HepG2 (cell line): ENCODE data around the gene PRR35. TPM values are rescaled to one million over a fixed set of nuclear protein-coding genes. Genes with fewer than 3 reads are reported as not detected.

Experiments
- AGO2 ChIP-seq: fragments of 200-400 bp; formaldehyde crosslinking; optimal IDR thresholded peaks from 2 replicates; pipeline ENCODE3; 2017; ENCODE audit warnings: mild to moderate bottlenecking, low read depth, low read length, moderate library complexity
- CCDC6 ChIP-seq: sonication (generic); formaldehyde crosslinking; IDR thresholded peaks from 2 replicates; pipeline ENCODE4 v1.8.1; 2022; ENCODE audit warnings: mild to moderate bottlenecking, missing genetic modification reagents, moderate library complexity
- GATAD1 ChIP-seq: IDR thresholded peaks from 2 replicates; pipeline ENCODE4 v1.6.1; 2016; ENCODE audit warnings: missing genetic modification reagents, missing compliant biosample characterization
- NRL ChIP-seq: sonication (generic); formaldehyde crosslinking; IDR thresholded peaks from 2 replicates; pipeline ENCODE4 v1.5.0; 2020; ENCODE audit warnings: missing genetic modification reagents, mild to moderate bottlenecking, moderate library complexity, borderline replicate concordance
- REPIN1 ChIP-seq: sonication (generic); formaldehyde crosslinking; IDR thresholded peaks from 2 replicates; pipeline ENCODE4 v1.8.0; 2022; ENCODE audit warnings: missing genetic modification reagents, low read depth, mild to moderate bottlenecking, borderline replicate concordance
- SMAD1 ChIP-seq: sonication (generic); formaldehyde crosslinking; IDR thresholded peaks from 2 replicates; pipeline ENCODE4 v1.4.0; 2020; ENCODE audit warnings: missing genetic modification reagents, low read depth, mild to moderate bottlenecking, borderline replicate concordance
- SP140L ChIP-seq: sonication (generic); formaldehyde crosslinking; IDR thresholded peaks from 2 replicates; pipeline ENCODE4 v1.4.0; 2020; ENCODE audit warnings: missing genetic modification reagents, borderline replicate concordance
- UBTF ChIP-seq: sonication (generic); formaldehyde crosslinking; IDR thresholded peaks from 2 replicates; pipeline ENCODE4 v1.4.0; 2020; ENCODE audit warnings: mild to moderate bottlenecking, missing genetic modification reagents
- ZFYVE20 ChIP-seq: sonication (generic); formaldehyde crosslinking; IDR thresholded peaks from 2 replicates; pipeline ENCODE4 v1.8.0; 2023; ENCODE audit warnings: low read depth, mild to moderate bottlenecking, moderate library complexity, missing genetic modification reagents, borderline replicate concordance
- ZHX2 ChIP-seq, 2 experiments: sonication (generic) in 1 of 2; formaldehyde crosslinking in 1 of 2; IDR thresholded peaks; 2 replicates each; pipeline versions ENCODE4 v1.6.1 to v1.9.0; 2014 to 2022; ENCODE audit warnings: antibody characterized with exemption in 1 of 2, borderline replicate concordance in 1 of 2, inconsistent platforms in 1 of 2, low read depth in 1 of 2, missing genetic modification reagents in 1 of 2
- ZNF331 ChIP-seq: sonication (generic); formaldehyde crosslinking; IDR thresholded peaks from 2 replicates; pipeline ENCODE4 v1.4.0; 2020; ENCODE audit warnings: missing genetic modification reagents
- ZNF552 ChIP-seq: sonication (generic); formaldehyde crosslinking; IDR thresholded peaks from 2 replicates; pipeline ENCODE4 v1.9.0; 2022; ENCODE audit warnings: missing genetic modification reagents, mild to moderate bottlenecking, borderline replicate concordance
- ZNF605 ChIP-seq: sonication (generic); formaldehyde crosslinking; IDR thresholded peaks from 2 replicates; pipeline ENCODE4 v1.8.0; 2022; ENCODE audit warnings: mild to moderate bottlenecking, missing genetic modification reagents
- ZNF615 ChIP-seq: sonication (generic); formaldehyde crosslinking; IDR thresholded peaks from 2 replicates; pipeline ENCODE4 v1.5.0; 2020; ENCODE audit warnings: mild to moderate bottlenecking, missing genetic modification reagents, borderline replicate concordance
- ZNF674 ChIP-seq: sonication (generic); formaldehyde crosslinking; IDR thresholded peaks from 2 replicates; pipeline ENCODE4 v1.5.0; 2020; ENCODE audit warnings: low read depth, mild to moderate bottlenecking, missing genetic modification reagents
- ZNF777 ChIP-seq: sonication (generic); formaldehyde crosslinking; IDR thresholded peaks from 2 replicates; pipeline ENCODE4 v1.4.0; 2020; ENCODE audit warnings: missing genetic modification reagents
- ZNF883 ChIP-seq: sonication (generic); formaldehyde crosslinking; IDR thresholded peaks from 2 replicates; pipeline ENCODE4 v1.5.1; 2020; ENCODE audit warnings: mild to moderate bottlenecking, missing genetic modification reagents; ENCODE audit errors: not compliant biosample characterization
- polyA plus RNA-seq, 8 experiments: library from polyadenylated mRNA; depleted of rRNA in 3 of 8; stranded (reverse) in 7 of 8; unstranded in 1 of 8; fragments of >200 nt; fragmentation: Illumina TruSeq in 4 of 8; extraction: Trizol in 4 of 8; gene quantifications; 2 replicates each; pipeline versions ENCODE4 v1.2.1 to v1.2.3, GENCODE V29; 2011 to 2016; ENCODE audit warnings: low read depth in 4 of 8, missing spikeins in 1 of 8, mixed read lengths in 1 of 8; ENCODE audit not compliant: insufficient read depth in 1 of 8
- total RNA-seq, 5 experiments: library from RNA; depleted of rRNA; stranded (reverse); fragments of >200 nt; fragmentation: Illumina TruSeq; extraction: Trizol; gene quantifications; 2 replicates each; pipeline ENCODE4 v1.2.3, GENCODE V29; 2016; ENCODE audit warnings: low read depth in 1 of 5
- TF ChIP-seq, protein P1 (sequence below): sonication (generic); formaldehyde crosslinking; IDR thresholded peaks from 2 replicates; pipeline ENCODE4 v1.4.0; 2020; ENCODE audit warnings: missing genetic modification reagents

Gene PRR35
- total and polyA plus RNA-seq, 2 of the 13 experiments (the other 11 are each of a cell fraction or from before 2014, with no cell fraction given) = 0.07 to 0.16 TPM

- TF ChIP-seq GATAD1 (CRISPR knock-in tag) = peak; percentile 53; the same call in 1 of the 2 replicates
- peak; percentile 55 for TF ChIP-seq AGO2
- TF ChIP-seq ZNF552 (CRISPR knock-in tag) = no peak
- TF ChIP-seq ZNF777 (CRISPR knock-in tag) = 0 out of 2 replicates have a peak, but pooled peaks have one; percentile 58
- no peak for TF ChIP-seq ZHX2 (IDR thresholded peaks at IDR 0.05; ENCODE audit: low read depth)
- TF ChIP-seq ZHX2 (CRISPR knock-in tag; IDR thresholded peaks at IDR 0.05; ENCODE audit: borderline replicate concordance) = peak; percentile 63; the same call in 1 of the 2 replicates
- TF ChIP-seq CCDC6 = 0 out of 2 replicates have a peak, but pooled peaks have one; percentile 59
- TF ChIP-seq, protein P1, sequence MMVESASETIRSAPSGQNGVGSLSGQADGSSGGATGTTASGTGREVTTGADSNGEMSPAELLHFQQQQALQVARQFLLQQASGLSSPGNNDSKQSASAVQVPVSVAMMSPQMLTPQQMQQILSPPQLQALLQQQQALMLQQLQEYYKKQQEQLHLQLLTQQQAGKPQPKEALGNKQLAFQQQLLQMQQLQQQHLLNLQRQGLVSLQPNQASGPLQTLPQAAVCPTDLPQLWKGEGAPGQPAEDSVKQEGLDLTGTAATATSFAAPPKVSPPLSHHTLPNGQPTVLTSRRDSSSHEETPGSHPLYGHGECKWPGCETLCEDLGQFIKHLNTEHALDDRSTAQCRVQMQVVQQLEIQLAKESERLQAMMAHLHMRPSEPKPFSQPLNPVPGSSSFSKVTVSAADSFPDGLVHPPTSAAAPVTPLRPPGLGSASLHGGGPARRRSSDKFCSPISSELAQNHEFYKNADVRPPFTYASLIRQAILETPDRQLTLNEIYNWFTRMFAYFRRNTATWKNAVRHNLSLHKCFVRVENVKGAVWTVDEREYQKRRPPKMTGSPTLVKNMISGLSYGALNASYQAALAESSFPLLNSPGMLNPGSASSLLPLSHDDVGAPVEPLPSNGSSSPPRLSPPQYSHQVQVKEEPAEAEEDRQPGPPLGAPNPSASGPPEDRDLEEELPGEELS = no peak
- peak; percentile 71 for TF ChIP-seq ZNF883 (CRISPR knock-in tag)
- TF ChIP-seq ZNF605 (CRISPR knock-in tag) = no peak
- no peak for TF ChIP-seq SP140L (CRISPR knock-in tag)
- TF ChIP-seq REPIN1 (CRISPR knock-in tag) = 0 out of 2 replicates have a peak, but pooled peaks have one; percentile 62
- TF ChIP-seq NRL (CRISPR knock-in tag) = 0 out of 2 replicates have a peak, but pooled peaks have one; percentile 61
- TF ChIP-seq ZFYVE20 = no peak
- TF ChIP-seq ZNF331 (CRISPR knock-in tag) = no peak
- TF ChIP-seq ZNF615 (CRISPR knock-in tag) = no peak
- TF ChIP-seq SMAD1 (CRISPR knock-in tag) = no peak
- no peak for TF ChIP-seq ZNF674
- TF ChIP-seq UBTF (CRISPR knock-in tag) = peak; percentile 78
Observed at GRCh38 chr16:533391-534123, 26.6 kb upstream of the PRR35 start (continued).
